ENCODE results near the gene MPV17.

GRCh38 chr2:27261241-27261925, 61.5 kb downstream of the MPV17 start:
- TF ChIP-seq POLR2A (IDR thresholded peaks at IDR 0.05; ENCODE audit: low read length): no peak
- TF ChIP-seq GATA1 (IDR thresholded peaks at IDR 0.05; ENCODE audit: low read depth, low read length): no peak
